GM19238 (cell line): Measurements from ENCODE around the gene YWHAG.
A peak's percentile ranks its signal among the peaks of the same experiment; 100 is the strongest.
"Not testable (repeated sequence)": the region's sequence is repeated elsewhere in the genome, so short reads cannot be mapped to it uniquely, and the experiment has no call there.

Experiments used
- DNase-seq: peaks from one replicate; pipeline ENCODE4 v3.0.0; 2011; ENCODE audit warnings: low spot score; ENCODE audit not compliant: insufficient read length

The YWHAG gene

GRCh38 chr7:76358481-76359110 lies at the start of gene YWHAG:
TSS of gene YWHAG (minus strand) at chr7:76358991. CDS start at chr7:76358808, 183 bp downstream.
- peak; percentile 71 for DNase-seq

GRCh38 chr7:76408121-76408560 lies 49.4 kb upstream of the YWHAG start:
- no peak for DNase-seq

- no peak for DNase-seq
Measured at GRCh38 chr7:76407718-76408117, 48.9 kb upstream of the YWHAG start.

GRCh38 chr7:76405738-76406137 lies 46.9 kb upstream of the YWHAG start:
- DNase-seq: no peak

GRCh38 chr7:76403780-76404494 lies 45.1 kb upstream of the YWHAG start:
- DNase-seq: no peak

GRCh38 chr7:76403097-76403496 lies 44.3 kb upstream of the YWHAG start:
- not testable (repeated sequence) for DNase-seq

- no peak for DNase-seq
Measured at GRCh38 chr7:76400248-76400647, 41.5 kb upstream of the YWHAG start.

GRCh38 chr7:76397409-76398183 lies 38.8 kb upstream of the YWHAG start:
- peak; percentile 73 for DNase-seq

- no peak for DNase-seq
Measured at GRCh38 chr7:76396864-76397263, 38.1 kb upstream of the YWHAG start.

GRCh38 chr7:76395965-76396726 lies 37.4 kb upstream of the YWHAG start:
- no peak for DNase-seq

GRCh38 chr7:76395605-76395964 lies 36.8 kb upstream of the YWHAG start:
- not testable (repeated sequence) for DNase-seq

GRCh38 chr7:76394957-76395356 lies 36.2 kb upstream of the YWHAG start:
- DNase-seq: no peak

GRCh38 chr7:76393116-76394031 lies 34.6 kb upstream of the YWHAG start:
- DNase-seq: peak; percentile 99

- DNase-seq: no peak
Measured at GRCh38 chr7:76392531-76393115, 33.8 kb upstream of the YWHAG start.

- no peak for DNase-seq
Measured at GRCh38 chr7:76390092-76390491, 31.3 kb upstream of the YWHAG start.

- DNase-seq: not testable (repeated sequence)
Measured at GRCh38 chr7:76387789-76388188, 29.0 kb upstream of the YWHAG start.

GRCh38 chr7:76386691-76387260 lies 28.0 kb upstream of the YWHAG start:
- no peak for DNase-seq

- DNase-seq: no peak
Measured at GRCh38 chr7:76383089-76383944, 24.5 kb upstream of the YWHAG start.

GRCh38 chr7:76381814-76382213 lies 23.0 kb upstream of the YWHAG start:
- no peak for DNase-seq
